Left colon (tissue), 2 donors: ENCODE results near the gene MBD3L4. TPM values are rescaled to one million over a fixed set of nuclear protein-coding genes. Genes with fewer than 3 reads are reported as not detected.

Source experiments
- ATAC-seq: fragments of 200-7000 bp; cut with Tn5 transposase; one replicate; pipeline ENCODE4 v1.9.1; 2020; ENCODE audit warnings: mild to moderate bottlenecking, moderate library complexity
- DNase-seq, 2 donors: peaks; one replicate each; pipeline ENCODE4 v3.0.0-alpha.2; 2020
- intact Hi-C, 2 donors: fragments of 100-400 bp; cut with DNase I in 1 of 2; cut with micrococcal nuclease in 1 of 2; formaldehyde crosslinking; loops; one replicate each; pipeline versions ENCODE4 v1.11.2 to v1.14.0; 2022; cut with DNase I, micrococcal nuclease
- total RNA-seq, 2 donors: library from RNA; stranded (reverse); fragmentation: NEBNext Ultra II Directional; extraction: Animal tissue kit (Norgen Biotek cat#: 25700); gene quantifications; one replicate each; pipeline ENCODE4 v1.2.1, GENCODE V29; 2021
- donor health status: DM: no; HTN: no; CAD: no.
- donor health status: DM: yes; HTN: yes; CAD: no.

The MBD3L4 gene
- total RNA-seq, 2 donors from 2014 or later, result not detected

DNA sequence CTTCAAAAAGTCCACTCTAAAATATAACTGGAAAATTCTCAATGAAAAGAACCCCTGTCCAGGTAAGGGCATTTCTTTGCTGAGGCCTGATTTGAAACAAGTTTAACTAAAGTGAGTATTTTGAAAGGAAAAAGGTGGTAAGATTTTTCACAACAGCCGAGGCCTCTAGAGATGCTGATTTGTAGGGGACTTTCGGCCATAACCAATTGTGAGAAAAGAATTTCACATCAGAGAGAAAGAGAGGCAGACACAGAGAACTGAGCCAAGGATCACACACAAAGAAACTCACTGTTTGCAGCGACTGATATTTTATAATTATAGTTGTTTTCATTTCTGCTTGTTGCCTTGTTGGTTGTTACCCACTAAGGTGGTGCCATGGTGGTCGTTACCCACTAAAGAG, 43.2 kb downstream of the MBD3L4 start:
- intact Hi-C loops, result no loop called here
- DNase-seq (no peak), ATAC-seq (no peak)

DNA sequence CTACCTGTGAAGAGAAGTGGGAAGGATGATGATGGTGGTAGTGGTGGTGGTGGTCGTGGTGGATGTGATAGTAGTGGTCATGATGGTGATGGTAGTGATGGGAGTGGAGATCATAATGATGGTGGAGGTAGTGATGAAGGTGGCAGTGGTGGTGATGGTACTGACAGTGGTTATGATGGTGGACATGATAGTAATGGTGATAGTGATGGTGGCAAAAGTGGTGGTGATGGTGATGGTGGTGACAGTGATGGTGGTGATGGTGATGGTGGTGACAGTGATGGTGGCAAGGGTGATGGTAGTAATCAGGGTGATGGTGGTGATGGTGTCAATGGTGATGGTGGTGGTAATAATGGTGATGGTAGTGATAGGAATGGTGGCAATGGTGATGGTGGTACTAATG, 44.9 kb downstream of the MBD3L4 start:
- intact Hi-C loops, result no loop called here
- ATAC-seq, result no peak
- no peak for DNase-seq

GRCh38 chr19:6988257-6988656, 51.7 kb downstream of the MBD3L4 start:
- intact Hi-C loops, result no loop called here
- ATAC-seq, result no peak

GRCh38 chr19:6987850-6988249, 52.1 kb downstream of the MBD3L4 start:
- DNase-seq (no peak), ATAC-seq (no peak)
- intact Hi-C loops, result no loop called here

More at GRCh38 chr19:6988257-6988656, 51.7 kb downstream of the MBD3L4 start:
- no peak for DNase-seq

Other genes starting within 250 kb of the MBD3L4 start
- under 1 TPM; 0.24 to 0.92 TPM for gene ADGRE1, start 152.6 kb downstream of the MBD3L4 start, total RNA-seq
- gene MBD3L2B, start 18.7 kb downstream of the MBD3L4 start, total RNA-seq, result not detected
- not detected for gene MBD3L5, start 9.6 kb downstream of the MBD3L4 start, total RNA-seq
- gene MBD3L2, start 9.1 kb upstream of the MBD3L4 start, total RNA-seq, result not detected
- gene MBD3L3, start 18.5 kb upstream of the MBD3L4 start, total RNA-seq, result not detected
- gene ZNF557, start 29.5 kb upstream of the MBD3L4 start, total RNA-seq, result 1 to 10 TPM; 7.8 to 9.6 TPM